NCI-H524 (cell line): Measurements from ENCODE around the gene ATXN1.

Source experiments
- DNase-seq, 2 experiments: peaks; one replicate each; lab custom pipeline; 2025; lab: John Stamatoyannopoulos, UW

ATXN1 gene

GRCh38 chr6:16743664-16744210 lies 17.5 kb downstream of the ATXN1 start:
- no peak for DNase-seq

GRCh38 chr6:16742116-16742515 lies 19.1 kb downstream of the ATXN1 start:
- DNase-seq: no peak

- DNase-seq: no peak
Measured at GRCh38 chr6:16741112-16742016, 19.9 kb downstream of the ATXN1 start.

GRCh38 chr6:16740097-16740496 lies 21.2 kb downstream of the ATXN1 start:
- DNase-seq: no peak

GRCh38 chr6:16739329-16739801 lies 21.9 kb downstream of the ATXN1 start:
- no peak for DNase-seq

- DNase-seq: no peak
Measured at GRCh38 chr6:16737925-16738324, 23.3 kb downstream of the ATXN1 start.

- no peak for DNase-seq
Measured at GRCh38 chr6:16736856-16737775, 24.1 kb downstream of the ATXN1 start.

- peak; percentile 36 to 72 for DNase-seq
Measured at GRCh38 chr6:16735014-16735413, 26.2 kb downstream of the ATXN1 start.

- no peak for DNase-seq
Measured at GRCh38 chr6:16733085-16733484, 28.2 kb downstream of the ATXN1 start.

- no peak for DNase-seq
Measured at GRCh38 chr6:16731478-16732051, 29.7 kb downstream of the ATXN1 start.

GRCh38 chr6:16730738-16731477 lies 30.4 kb downstream of the ATXN1 start:
- no peak for DNase-seq

- DNase-seq: no peak
Measured at GRCh38 chr6:16729744-16730143, 31.5 kb downstream of the ATXN1 start.

GRCh38 chr6:16729183-16729691 lies 32.0 kb downstream of the ATXN1 start:
- DNase-seq: no peak

GRCh38 chr6:16728513-16729182 lies 32.6 kb downstream of the ATXN1 start:
- DNase-seq: no peak

GRCh38 chr6:16727996-16728395 lies 33.3 kb downstream of the ATXN1 start:
- DNase-seq: no peak

GRCh38 chr6:16725145-16725864 lies 36.0 kb downstream of the ATXN1 start:
- DNase-seq: no peak

- DNase-seq: no peak
Measured at GRCh38 chr6:16723826-16724225, 37.4 kb downstream of the ATXN1 start.

- no peak for DNase-seq
Measured at GRCh38 chr6:16723402-16723801, 37.9 kb downstream of the ATXN1 start.

- no peak for DNase-seq
Measured at GRCh38 chr6:16722630-16723029, 38.6 kb downstream of the ATXN1 start.

GRCh38 chr6:16721977-16722376 lies 39.3 kb downstream of the ATXN1 start:
- DNase-seq: no peak
